ENCODE measurements around the gene NSL1. TPM values are rescaled to one million over a fixed set of nuclear protein-coding genes. Genes with fewer than 3 reads are reported as not detected.
"Not testable (repeated sequence)": the region's sequence is repeated elsewhere in the genome, so short reads cannot be mapped to it uniquely, and the experiment has no call there.

Gene NSL1
- total RNA-seq, 1 experiment from 2014 or later: 64.0 TPM

DNA sequence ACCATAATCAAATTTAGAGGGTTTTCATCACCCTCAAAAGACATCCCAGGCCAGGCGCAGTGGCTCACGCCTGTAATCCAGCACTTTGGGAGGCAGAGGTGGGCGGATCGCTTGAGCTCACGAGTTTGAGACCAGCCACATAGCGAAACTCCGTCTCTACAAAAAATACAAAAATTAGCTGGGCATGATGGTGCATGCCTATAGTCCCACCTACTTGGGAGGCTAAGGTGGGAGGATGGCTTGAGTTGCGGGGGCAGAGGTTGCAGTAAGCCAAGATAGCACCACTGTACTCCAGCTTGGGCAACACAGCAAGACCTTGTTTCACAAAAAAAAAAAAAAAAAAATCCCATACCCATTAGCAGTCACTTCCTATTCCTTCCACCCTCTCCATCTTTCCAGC is 58.5 kb downstream of the NSL1 start:
- Histone ChIP-seq H3K9ac (ENCODE audit: low read length) (no peak overlapping the region), H3K4me3 (ENCODE audit: low read length) (no peak overlapping the region), H3K4me2 (ENCODE audit: low read depth, low read length, poor library complexity, severe bottlenecking) (no peak overlapping the region), H4K20me1 (ENCODE audit: insufficient read depth, low read depth, low read length) (no peaks in the 10 kb centered on the region), H3K9me2 (replicated peaks; ENCODE audit: insufficient read depth, low read length) (no peaks in the 10 kb centered on the region), H3K4me1 (ENCODE audit: low read length) (no peaks in the 10 kb centered on the region), H3K27ac (ENCODE audit: low read length) (no peak overlapping the region), H3K27me3 (ENCODE audit: low read length) (no peaks in the 10 kb centered on the region), H2AFZ (ENCODE audit: low read length) (no peak overlapping the region), H3K9me3 (ENCODE audit: low read length) (no peaks in the 10 kb centered on the region), H3K36me3 (ENCODE audit: insufficient read depth, low read length) (no peaks in the 10 kb centered on the region; the same call in 1 of the 2 replicates), H3K79me2 (ENCODE audit: low read length) (peaks cover 15% of the 10 kb centered on the region)
- no peak for DNase-seq

DNA sequence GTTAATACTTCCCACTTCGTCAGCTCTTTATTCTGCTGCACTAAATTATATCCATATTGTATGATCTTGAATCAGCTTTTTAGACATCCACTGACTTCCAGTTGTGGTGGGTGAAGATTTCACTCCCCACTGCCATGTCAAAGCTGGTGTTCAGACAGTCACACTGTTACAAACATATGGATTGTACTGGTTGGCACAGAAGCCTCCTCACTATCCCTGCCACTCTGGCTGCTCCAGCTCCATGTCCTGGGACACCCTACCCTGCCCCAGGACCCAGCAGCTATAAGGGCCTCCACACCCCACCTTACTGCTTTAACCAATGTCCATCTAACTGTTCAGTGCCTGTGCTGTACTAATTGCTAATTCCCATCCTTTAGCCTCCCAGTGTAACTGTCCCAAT is 59.9 kb downstream of the NSL1 start:
- Histone ChIP-seq H3K4me1 (ENCODE audit: low read length) (no peaks in the 10 kb centered on the region), H3K27me3 (ENCODE audit: low read length) (no peaks in the 10 kb centered on the region)

DNA sequence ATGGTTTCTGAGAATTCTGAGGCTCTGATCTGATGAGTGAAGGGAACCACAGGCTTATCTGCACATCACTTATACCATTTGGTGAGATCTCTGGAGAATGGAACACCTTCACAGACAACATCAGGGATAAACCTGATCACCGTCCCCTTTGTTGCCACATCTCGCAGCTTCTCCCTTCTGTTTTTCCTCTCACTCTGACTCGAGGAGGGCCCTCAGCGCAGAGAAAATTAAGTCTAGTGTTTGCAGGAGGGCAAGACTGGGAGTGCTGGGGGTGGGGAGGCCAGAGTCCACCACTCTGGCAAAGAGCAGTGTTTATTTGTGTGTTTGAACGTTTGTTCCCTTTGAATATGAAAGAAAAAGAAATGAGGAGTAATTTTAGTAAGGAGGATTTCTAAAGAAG is 63.0 kb downstream of the NSL1 start:
- Histone ChIP-seq H3K27ac (ENCODE audit: low read length) (no peak overlapping the region), H3K9ac (ENCODE audit: low read length) (no peak overlapping the region), H3K4me2 (ENCODE audit: low read depth, low read length, poor library complexity, severe bottlenecking) (no peak overlapping the region), H3K4me1 (ENCODE audit: low read length) (no peaks in the 10 kb centered on the region), H3K79me2 (ENCODE audit: low read length) (no peaks in the 10 kb centered on the region), H3K4me3 (ENCODE audit: low read length) (no peak overlapping the region), H2AFZ (ENCODE audit: low read length) (no peak overlapping the region), H3K9me2 (replicated peaks; ENCODE audit: insufficient read depth, low read length) (no peaks in the 10 kb centered on the region), H4K20me1 (ENCODE audit: insufficient read depth, low read depth, low read length) (no peaks in the 10 kb centered on the region), H3K9me3 (ENCODE audit: low read length) (no peaks in the 10 kb centered on the region), H3K36me3 (ENCODE audit: insufficient read depth, low read length) (no peaks in the 10 kb centered on the region), H3K27me3 (ENCODE audit: low read length) (no peaks in the 10 kb centered on the region)
- no peak for DNase-seq

More for the DNA sequence above, 59.9 kb downstream of the NSL1 start:
- Histone ChIP-seq H3K9ac (ENCODE audit: low read length) (no peak overlapping the region), H3K9me3 (ENCODE audit: low read length) (no peaks in the 10 kb centered on the region), H3K9me2 (replicated peaks; ENCODE audit: insufficient read depth, low read length) (no peaks in the 10 kb centered on the region), H3K27ac (ENCODE audit: low read length) (no peak overlapping the region), H3K4me2 (ENCODE audit: low read depth, low read length, poor library complexity, severe bottlenecking) (no peak overlapping the region), H3K36me3 (ENCODE audit: insufficient read depth, low read length) (no peaks in the 10 kb centered on the region), H3K4me3 (ENCODE audit: low read length) (no peak overlapping the region), H2AFZ (ENCODE audit: low read length) (no peak overlapping the region), H4K20me1 (ENCODE audit: insufficient read depth, low read depth, low read length) (no peaks in the 10 kb centered on the region), H3K79me2 (ENCODE audit: low read length) (0 out of 2 replicates have a peak, but pooled peaks cover 3% of the 10 kb centered on the region)
- no peak for DNase-seq

DNA sequence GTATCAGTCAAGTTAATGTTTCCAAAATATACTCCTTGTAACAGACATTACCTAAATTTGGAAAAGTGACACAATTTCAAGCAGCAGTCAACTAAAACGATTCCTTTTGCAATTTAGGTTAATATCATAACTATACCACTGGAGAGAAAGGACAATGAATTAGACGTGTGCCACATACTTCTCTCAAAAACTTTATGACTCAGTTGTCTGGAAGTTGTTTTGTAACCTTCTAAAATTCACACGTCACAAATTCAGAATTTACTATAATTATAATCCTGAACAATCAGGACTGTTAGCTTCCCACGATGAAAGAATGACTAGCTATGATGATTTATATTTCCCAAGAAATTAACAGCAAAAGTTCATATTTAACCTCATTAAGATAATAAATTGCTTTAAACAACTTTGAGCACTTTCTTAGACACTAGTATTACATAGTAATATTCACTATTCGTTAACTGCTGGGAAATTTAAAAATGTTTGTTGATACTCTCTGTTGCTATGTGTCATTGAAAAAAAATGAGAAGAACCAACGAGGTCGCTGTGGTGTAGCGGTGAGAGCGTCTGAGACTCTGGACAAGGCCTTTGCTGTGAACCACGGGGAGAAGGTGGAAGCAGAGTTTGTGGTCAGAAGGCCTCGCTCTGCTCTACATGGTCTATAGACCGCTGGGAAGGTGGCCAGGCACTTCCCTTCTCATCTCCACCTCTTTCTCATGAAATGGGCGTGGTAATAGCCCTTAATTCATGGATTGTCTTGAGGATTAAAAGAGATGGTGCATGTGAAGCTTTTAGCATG is 64.0 kb downstream of the NSL1 start:
- DNase-seq: no peak
- Histone ChIP-seq H3K4me1 (ENCODE audit: low read length) (no peaks in the 10 kb centered on the region), H3K27me3 (ENCODE audit: low read length) (no peaks in the 10 kb centered on the region), H4K20me1 (ENCODE audit: insufficient read depth, low read depth, low read length) (no peaks in the 10 kb centered on the region), H2AFZ (ENCODE audit: low read length) (no peak overlapping the region), H3K9me3 (ENCODE audit: low read length) (no peaks in the 10 kb centered on the region), H3K36me3 (ENCODE audit: insufficient read depth, low read length) (no peaks in the 10 kb centered on the region), H3K9me2 (replicated peaks; ENCODE audit: insufficient read depth, low read length) (no peaks in the 10 kb centered on the region), H3K4me3 (ENCODE audit: low read length) (no peak overlapping the region), H3K79me2 (ENCODE audit: low read length) (no peaks in the 10 kb centered on the region), H3K4me2 (ENCODE audit: low read depth, low read length, poor library complexity, severe bottlenecking) (no peak overlapping the region), H3K9ac (ENCODE audit: low read length) (no peak overlapping the region), H3K27ac (ENCODE audit: low read length) (no peak overlapping the region)

DNA sequence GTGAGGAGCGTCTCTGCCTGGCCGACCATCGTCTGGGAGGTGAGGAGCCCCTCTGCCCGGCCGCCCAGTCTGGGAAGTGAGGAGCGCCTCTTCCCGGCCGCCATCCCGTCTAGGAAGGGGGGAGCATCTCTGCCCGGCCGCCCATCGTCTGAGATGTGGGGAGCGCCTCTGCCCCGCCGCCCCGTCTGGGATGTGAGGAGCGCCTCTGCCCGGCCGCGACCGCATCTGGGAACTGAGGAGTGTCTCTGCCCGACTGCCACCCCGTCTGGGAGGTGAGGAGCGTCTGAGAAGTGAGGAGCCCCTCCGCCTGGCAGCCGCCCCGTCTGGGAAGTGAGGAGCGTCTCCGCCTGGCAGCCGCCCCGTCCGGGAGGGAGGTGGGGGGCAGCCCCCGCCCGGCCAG is 66.9 kb downstream of the NSL1 start:
- not testable (repeated sequence) for DNase-seq; H3K36me3 ChIP-seq (ENCODE audit: insufficient read depth, low read length); H3K4me1 ChIP-seq (ENCODE audit: low read length); H3K27me3 ChIP-seq (ENCODE audit: low read length); H3K27ac ChIP-seq (ENCODE audit: low read length); H3K9ac ChIP-seq (ENCODE audit: low read length); H2AFZ ChIP-seq (ENCODE audit: low read length); H3K4me2 ChIP-seq (ENCODE audit: low read depth, low read length, poor library complexity, severe bottlenecking); H4K20me1 ChIP-seq (ENCODE audit: insufficient read depth, low read depth, low read length); H3K4me3 ChIP-seq (ENCODE audit: low read length); H3K79me2 ChIP-seq (ENCODE audit: low read length); H3K9me3 ChIP-seq (ENCODE audit: low read length); H3K9me2 ChIP-seq (replicated peaks; ENCODE audit: insufficient read depth, low read length)

- Histone ChIP-seq H3K79me2 (ENCODE audit: low read length) (no peaks in the 10 kb centered on the region), H3K27ac (ENCODE audit: low read length) (no peak overlapping the region), H3K9me2 (replicated peaks; ENCODE audit: insufficient read depth, low read length) (no peaks in the 10 kb centered on the region), H3K36me3 (ENCODE audit: insufficient read depth, low read length) (no peaks in the 10 kb centered on the region), H3K9ac (ENCODE audit: low read length) (no peak overlapping the region), H3K9me3 (ENCODE audit: low read length) (no peaks in the 10 kb centered on the region), H3K27me3 (ENCODE audit: low read length) (no peaks in the 10 kb centered on the region), H2AFZ (ENCODE audit: low read length) (no peak overlapping the region), H3K4me2 (ENCODE audit: low read depth, low read length, poor library complexity, severe bottlenecking) (no peak overlapping the region), H3K4me1 (ENCODE audit: low read length) (no peaks in the 10 kb centered on the region), H4K20me1 (ENCODE audit: insufficient read depth, low read depth, low read length) (no peaks in the 10 kb centered on the region), H3K4me3 (ENCODE audit: low read length) (no peak overlapping the region)
- no peak for DNase-seq
Measured at GRCh38 chr1:212722270-212722957, 69.2 kb downstream of the NSL1 start.

DNA sequence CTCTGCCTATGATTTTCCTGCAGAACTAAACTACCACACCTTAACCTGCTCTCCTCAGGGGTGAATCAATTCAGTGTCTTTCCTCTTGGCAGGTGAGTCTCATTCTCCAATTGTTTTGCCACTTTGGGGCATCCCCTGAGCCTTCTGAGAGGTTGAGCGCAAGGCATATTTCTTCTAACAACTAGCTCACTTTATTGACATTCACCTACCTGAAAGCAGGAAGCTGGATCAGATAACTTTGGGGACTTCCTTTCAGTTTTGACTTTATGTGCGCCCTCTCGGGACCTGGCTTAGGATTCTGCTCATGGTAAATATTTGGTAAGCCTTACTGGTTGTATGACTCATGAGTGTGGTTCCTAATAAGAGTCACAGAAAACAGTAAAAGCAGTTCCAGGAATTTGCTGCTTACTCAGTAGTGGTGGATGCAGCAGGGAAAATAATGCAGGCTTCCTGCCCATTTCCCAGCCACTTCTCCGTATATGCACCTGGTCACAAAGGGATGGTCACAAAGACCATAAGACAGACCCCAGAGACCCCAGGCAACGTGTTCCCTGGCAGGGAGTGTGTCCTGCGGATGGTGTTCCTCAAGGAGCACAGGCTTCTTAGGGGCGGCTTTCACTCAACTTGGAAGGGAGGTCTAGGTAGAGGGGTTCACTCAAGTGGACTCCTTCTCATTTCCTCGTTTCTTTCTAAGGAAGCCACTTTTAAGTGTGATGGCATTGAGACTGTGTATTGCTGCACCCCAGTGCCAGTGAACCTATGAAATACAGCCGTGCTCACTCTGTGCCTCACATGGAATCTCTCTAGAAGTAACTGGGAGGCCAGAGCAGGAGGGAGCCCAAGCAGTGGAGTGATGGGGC is 70.0 kb downstream of the NSL1 start:
- Histone ChIP-seq H2AFZ (ENCODE audit: low read length) (no peak overlapping the region), H3K9me3 (ENCODE audit: low read length) (no peaks in the 10 kb centered on the region), H3K36me3 (ENCODE audit: insufficient read depth, low read length) (no peaks in the 10 kb centered on the region), H3K4me2 (ENCODE audit: low read depth, low read length, poor library complexity, severe bottlenecking) (no peak overlapping the region), H3K9me2 (replicated peaks; ENCODE audit: insufficient read depth, low read length) (no peaks in the 10 kb centered on the region), H3K9ac (ENCODE audit: low read length) (no peak overlapping the region), H3K4me3 (ENCODE audit: low read length) (no peak overlapping the region), H4K20me1 (ENCODE audit: insufficient read depth, low read depth, low read length) (no peaks in the 10 kb centered on the region), H3K79me2 (ENCODE audit: low read length) (no peaks in the 10 kb centered on the region), H3K4me1 (ENCODE audit: low read length) (no peaks in the 10 kb centered on the region), H3K27ac (ENCODE audit: low read length) (no peak overlapping the region), H3K27me3 (ENCODE audit: low read length) (no peaks in the 10 kb centered on the region)
- DNase-seq: no peak

DNA sequence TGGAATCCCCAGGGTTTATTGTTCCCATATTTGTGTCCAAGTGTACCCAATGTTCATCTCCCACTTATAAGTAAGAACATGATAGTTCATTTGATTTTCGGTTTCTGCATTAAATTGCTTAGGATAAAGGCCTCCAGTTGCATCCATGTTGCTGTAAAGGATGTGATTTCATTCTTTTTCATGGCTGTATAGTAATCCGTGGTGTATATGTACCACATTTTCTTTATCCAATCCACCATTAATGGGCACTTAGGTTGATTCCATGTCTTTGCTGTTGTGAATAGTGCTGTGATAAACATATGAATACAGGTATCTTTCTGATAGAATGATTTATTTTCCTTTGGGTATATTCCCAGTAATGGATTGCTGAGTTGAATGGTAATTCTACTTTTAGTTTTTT is 71.9 kb downstream of the NSL1 start:
- no peak for DNase-seq
- H3K27ac ChIP-seq (ENCODE audit: low read length): no peak overlapping the region
- H3K27me3 ChIP-seq (ENCODE audit: low read length): no peaks in the 10 kb centered on the region
- no peaks in the 10 kb centered on the region for H3K9me3 ChIP-seq (ENCODE audit: low read length)
- no peak overlapping the region for H3K9ac ChIP-seq (ENCODE audit: low read length)
- no peak overlapping the region for H3K4me3 ChIP-seq (ENCODE audit: low read length)
- H2AFZ ChIP-seq (ENCODE audit: low read length): no peak overlapping the region
- H3K4me1 ChIP-seq (ENCODE audit: low read length): no peaks in the 10 kb centered on the region
- no peaks in the 10 kb centered on the region for H4K20me1 ChIP-seq (ENCODE audit: insufficient read depth, low read depth, low read length)
- no peaks in the 10 kb centered on the region for H3K79me2 ChIP-seq (ENCODE audit: low read length)
- H3K4me2 ChIP-seq (ENCODE audit: low read depth, low read length, poor library complexity, severe bottlenecking): no peak overlapping the region
- no peaks in the 10 kb centered on the region for H3K9me2 ChIP-seq (replicated peaks; ENCODE audit: insufficient read depth, low read length)
- no peaks in the 10 kb centered on the region for H3K36me3 ChIP-seq (ENCODE audit: insufficient read depth, low read length)

All from Karpas-422 (cell line).